Pancreas (tissue), 10 donors: ENCODE data around the gene TEX35. TPM values are rescaled to one million over a fixed set of nuclear protein-coding genes. Genes with fewer than 3 reads are reported as not detected.

Source experiments
- ATAC-seq, 4 donors: fragments of 200-7000 bp; cut with Tn5 transposase; one replicate each; pipeline versions ENCODE4 v1.8.0 to v1.9.1; 2020; ENCODE audit warnings: mild to moderate bottlenecking in 4 of 4, moderate library complexity in 4 of 4
- DNase-seq, 6 donors: peaks; one replicate each; pipeline ENCODE4 v3.0.0-alpha.2; 2020
- FAIRE-seq: peaks from 2 replicates; lab custom pipeline; 2012; peaks lifted over from hg19 to GRCh38; lab: Jason Lieb, UNC
- H3K27ac ChIP-seq, 4 donors: fragments of 200-600 bp; sonication (generic); 1 replicate in 3 of 4; 2 replicates in 1 of 4; pipeline versions ENCODE4 v1.5.0 to v1.8.0; 2020
- H3K27me3 ChIP-seq, 4 donors: fragments of 200-600 bp; one replicate each; pipeline ENCODE4 v1.8.0; 2021
- H3K36me3 ChIP-seq, 3 donors: fragments of 200-600 bp; sonication (generic) in 1 of 3; one replicate each; pipeline versions ENCODE4 v1.5.0 to v1.8.0; 2020 to 2021
- H3K4me1 ChIP-seq, 3 donors: fragments of 200-600 bp; one replicate each; pipeline ENCODE4 v1.8.0; 2021
- H3K4me3 ChIP-seq, 4 donors: fragments of 200-600 bp; sonication (generic) in 2 of 4; one replicate each; pipeline versions ENCODE4 v1.5.0 to v1.8.0; 2020 to 2021
- H3K9me3 ChIP-seq, 4 donors: fragments of 200-600 bp; one replicate each; pipeline ENCODE4 v1.8.0; 2021
- WGBS, 2 donors: extraction: QIAGEN DNeasy Blood & Tissue Kit; methylation state at CpG; one replicate each; pipeline ENCODE4 v1.1.7; 2013; 5-methylcytosine and 5-hydroxymethylcytosine counted together
- intact Hi-C, 3 donors: fragments of 100-400 bp; cut with DNase I; formaldehyde crosslinking; loops; one replicate each; pipeline versions ENCODE4 v1.11.1 to v1.14.2; 2022
- polyA plus RNA-seq, 2 donors: library from polyadenylated mRNA; stranded (reverse); fragments of 200-250 nt; gene quantifications; one replicate each; pipeline ENCODE4 v1.2.3, GENCODE V29; 2013
- total RNA-seq, 6 donors: library from RNA; stranded (reverse); fragmentation: NEBNext Ultra II Directional in 4 of 6; extraction: Animal tissue kit (Norgen Biotek cat#: 25700) in 4 of 6; gene quantifications; one replicate each; pipeline versions ENCODE4 v1.2.1 to v1.2.4, GENCODE V29; 2021 to 2023
- TF ChIP-seq, protein P1 (sequence below), 4 donors: fragments of 200-600 bp; sonication (generic) in 3 of 4; IDR thresholded peaks; one replicate each; pipeline versions ENCODE4 v1.5.0 to v1.8.0; 2021; ENCODE audit warnings: antibody characterized with exemption in 4 of 4
- donor health status: healthy with polysubstance abuse.
- donor health status: DM: no; HTN: no; CAD: no; lungs with moderate emphysema.
- donor health status: DM: no; HTN: no; CAD: no.
- donor health status: control.
- donor health status: control.
- donor health status: Bipolar disorder and iron deficiency.
- donor health status: DM: yes; HTN: yes; CAD: no.
- donor health status: DM: no; HTN: no; CAD: no.
- donor health status: DM: no; HTN: no; CAD: no.
- donor health status: DM: yes; HTN: yes; CAD: no.

The TEX35 gene
- total and polyA plus RNA-seq, 8 donors: not detected

DNA sequence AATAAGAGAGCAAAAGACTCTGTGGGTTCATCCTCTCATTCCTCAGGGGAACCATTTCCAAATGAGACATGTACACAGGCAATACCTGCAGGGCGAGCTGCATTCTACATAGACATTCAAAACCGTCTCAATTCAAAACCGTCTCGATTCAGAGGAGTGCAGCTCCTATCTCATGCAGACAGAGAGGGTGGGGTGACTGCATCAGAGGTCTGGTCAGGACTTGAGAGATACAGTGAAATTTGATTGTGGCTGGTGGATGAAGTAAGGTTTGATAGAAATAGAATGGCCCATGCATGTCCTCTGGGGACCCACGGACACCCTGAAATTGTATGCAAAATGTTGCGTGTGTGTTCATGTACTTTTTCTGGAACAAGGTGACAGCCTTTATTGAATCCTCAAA is 27.3 kb downstream of the TEX35 start:
- ATAC-seq (no peak), FAIRE-seq (no peak), DNase-seq (no peak)
- Histone ChIP-seq H3K27me3 (no peaks in the 10 kb centered on the region), H3K9me3 (no peaks in the 10 kb centered on the region), H3K4me3 (no peak overlapping the region), H3K4me1 (no peaks in the 10 kb centered on the region), H3K27ac (no peak overlapping the region), H3K36me3 (no peaks in the 10 kb centered on the region)
- TF ChIP-seq, protein P1, sequence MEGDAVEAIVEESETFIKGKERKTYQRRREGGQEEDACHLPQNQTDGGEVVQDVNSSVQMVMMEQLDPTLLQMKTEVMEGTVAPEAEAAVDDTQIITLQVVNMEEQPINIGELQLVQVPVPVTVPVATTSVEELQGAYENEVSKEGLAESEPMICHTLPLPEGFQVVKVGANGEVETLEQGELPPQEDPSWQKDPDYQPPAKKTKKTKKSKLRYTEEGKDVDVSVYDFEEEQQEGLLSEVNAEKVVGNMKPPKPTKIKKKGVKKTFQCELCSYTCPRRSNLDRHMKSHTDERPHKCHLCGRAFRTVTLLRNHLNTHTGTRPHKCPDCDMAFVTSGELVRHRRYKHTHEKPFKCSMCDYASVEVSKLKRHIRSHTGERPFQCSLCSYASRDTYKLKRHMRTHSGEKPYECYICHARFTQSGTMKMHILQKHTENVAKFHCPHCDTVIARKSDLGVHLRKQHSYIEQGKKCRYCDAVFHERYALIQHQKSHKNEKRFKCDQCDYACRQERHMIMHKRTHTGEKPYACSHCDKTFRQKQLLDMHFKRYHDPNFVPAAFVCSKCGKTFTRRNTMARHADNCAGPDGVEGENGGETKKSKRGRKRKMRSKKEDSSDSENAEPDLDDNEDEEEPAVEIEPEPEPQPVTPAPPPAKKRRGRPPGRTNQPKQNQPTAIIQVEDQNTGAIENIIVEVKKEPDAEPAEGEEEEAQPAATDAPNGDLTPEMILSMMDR (IDR thresholded peaks at IDR 0.05): no peak
- intact Hi-C loops: loop anchor here in 2 of 3 donors (5.0 kb wide), 2 partner anchors 212 to 462 kb away; no protein-coding TSS in a partner anchor
- WGBS, 2 donors: 68 to 86% methylated on average over 6 of the region's 6 CpGs

DNA sequence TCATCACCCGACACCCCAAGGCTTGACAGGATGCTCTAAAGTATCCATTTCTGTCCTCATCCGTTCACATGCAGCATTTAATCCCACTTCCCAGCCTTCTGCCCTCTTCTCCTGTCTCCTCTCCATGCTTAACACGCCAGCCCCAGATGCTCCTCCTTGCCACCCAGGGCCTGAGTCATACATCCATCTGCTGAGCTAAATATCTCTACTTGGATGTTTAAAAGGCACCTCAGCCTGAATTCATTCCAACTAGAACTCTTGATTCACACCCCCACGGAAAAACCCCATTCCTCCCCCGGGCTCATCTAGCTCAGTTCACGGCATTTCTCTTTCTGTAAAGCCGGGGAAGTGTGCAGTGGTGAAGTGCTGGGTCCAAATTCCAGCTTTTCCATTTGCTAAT is 27.7 kb downstream of the TEX35 start:
- H3K27me3 ChIP-seq: no peaks in the 10 kb centered on the region
- no peaks in the 10 kb centered on the region for H3K36me3 ChIP-seq
- ATAC-seq (no peak), FAIRE-seq (no peak), DNase-seq (no peak)
- no peaks in the 10 kb centered on the region for H3K9me3 ChIP-seq
- WGBS, 2 donors: 82 to 92% methylated on average over 7 of the region's 7 CpGs
- TF ChIP-seq, protein P1 (IDR thresholded peaks at IDR 0.05): no peak
- H3K4me3 ChIP-seq: no peak overlapping the region
- H3K4me1 ChIP-seq: no peaks in the 10 kb centered on the region
- intact Hi-C loops: loop anchor here in 2 of 3 donors (5.0 kb wide), 2 partner anchors 212 to 462 kb away; no protein-coding TSS in a partner anchor
- no peak overlapping the region for H3K27ac ChIP-seq

DNA sequence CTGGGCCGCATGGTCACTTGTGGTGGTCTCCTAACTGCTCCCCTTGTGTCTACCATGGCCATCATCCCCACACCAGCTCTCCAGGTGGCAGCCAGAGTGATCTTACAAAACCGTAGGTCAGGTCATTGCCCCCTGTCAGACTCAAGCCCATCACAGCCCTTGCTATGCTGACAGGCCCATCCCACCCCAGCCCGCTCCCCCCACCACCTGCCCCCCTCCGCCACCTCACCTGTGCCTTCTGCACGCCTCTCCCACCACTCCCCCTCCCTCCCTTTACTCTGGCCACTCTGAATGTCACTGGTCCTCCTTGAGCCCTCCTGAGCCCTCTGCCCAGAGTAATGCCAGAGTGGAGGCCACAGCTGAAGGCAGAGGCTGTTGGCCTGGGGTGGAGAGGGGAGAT is 28.5 kb downstream of the TEX35 start:
- H3K4me3 ChIP-seq: peak overlapping the region in 2 of 4 donors; percentile 60 to 86
- no peak for FAIRE-seq
- H3K4me1 ChIP-seq: no peaks in the 10 kb centered on the region
- DNase-seq: no peak
- intact Hi-C loops: loop anchor here in 2 of 3 donors (5.0 kb wide), 2 partner anchors 211 to 461 kb away; no protein-coding TSS in a partner anchor
- H3K9me3 ChIP-seq: no peaks in the 10 kb centered on the region
- 66 to 74% methylated on average over 5 of the region's 5 CpGs for WGBS, 2 donors
- no peak for ATAC-seq
- no peaks in the 10 kb centered on the region for H3K36me3 ChIP-seq
- H3K27ac ChIP-seq: peak overlapping the region in 3 of 4 donors; percentile 44 to 84 (median 65)
- TF ChIP-seq, protein P1 (IDR thresholded peaks at IDR 0.05): no peak
- no peaks in the 10 kb centered on the region for H3K27me3 ChIP-seq

DNA sequence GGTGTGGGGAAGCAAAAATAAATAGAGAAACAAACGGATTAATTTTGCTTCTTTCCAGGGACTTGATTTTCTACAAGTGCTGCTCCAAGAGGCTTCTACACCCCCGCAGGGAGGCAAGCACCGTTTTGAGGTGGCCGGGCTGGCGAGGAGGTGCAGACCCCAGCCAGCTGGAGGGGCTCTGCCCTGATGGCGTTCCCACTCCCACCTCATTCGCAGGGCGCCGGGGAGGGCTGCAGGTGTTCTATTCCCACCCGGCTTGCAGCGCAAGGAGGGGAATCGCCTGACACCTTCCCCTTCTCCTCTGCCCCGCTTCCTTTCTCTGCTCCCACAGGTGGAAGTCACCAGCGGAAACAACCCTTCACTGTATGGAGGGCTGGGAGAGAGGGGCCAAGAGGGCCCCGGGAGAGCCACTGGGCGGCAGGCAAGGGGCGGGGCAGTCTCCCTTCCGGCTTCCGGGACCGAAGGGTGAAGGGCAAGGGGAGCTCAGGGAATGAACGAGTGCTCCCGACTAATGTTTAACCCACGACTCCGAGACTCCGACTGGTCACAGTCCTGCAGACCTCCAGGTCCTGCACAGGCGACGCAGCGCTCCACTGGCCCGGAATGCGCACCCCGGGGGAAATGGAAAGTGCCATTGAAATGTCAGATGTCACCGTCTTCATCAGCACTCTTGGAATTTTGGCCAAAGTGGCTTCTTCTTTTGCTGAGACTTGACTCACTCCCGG is 29.1 kb downstream of the TEX35 start:
- Histone ChIP-seq H3K9me3 (no peaks in the 10 kb centered on the region), H3K27ac (peak overlapping the region; percentile 44 to 84 (median 67)), H3K36me3 (no peaks in the 10 kb centered on the region), H3K4me3 (peak overlapping the region; percentile 60 to 86 (median 72)), H3K27me3 (no peaks in the 10 kb centered on the region), H3K4me1 (no peaks in the 10 kb centered on the region)
- WGBS, 2 donors: 2% methylated on average over 33 of the region's 33 CpGs
- peak; percentile 70 to 80 (median 76) for ATAC-seq
- intact Hi-C loops: loop anchor here in 2 of 3 donors (5.0 kb wide), 2 partner anchors 210 to 460 kb away; no protein-coding TSS in a partner anchor
- DNase-seq: peak; percentile 66 to 86 (median 74)
- FAIRE-seq: no peak
- TF ChIP-seq, protein P1 (IDR thresholded peaks at IDR 0.05): no peak
